KOPT-K1 (cell line): ENCODE results near the gene NEUROD6.

ENCODE experiments used
- H3K27ac ChIP-seq: fragments of 200-600 bp; sonication (generic); 2 replicates; pipeline ENCODE4 v1.5.1; 2016; ENCODE audit warnings: antibody characterized with exemption, mild to moderate bottlenecking, low read depth, low read length; ENCODE audit not compliant: poor library complexity, severe bottlenecking
- H3K36me3 ChIP-seq: fragments of 200-600 bp; sonication (generic); 2 replicates; pipeline ENCODE4 v1.5.1; 2017; ENCODE audit warnings: antibody characterized with exemption, mild to moderate bottlenecking, low read length, moderate library complexity; ENCODE audit not compliant: insufficient read depth
- H3K9me3 ChIP-seq: fragments of 200-600 bp; sonication (generic); 2 replicates; pipeline ENCODE4 v1.5.1; 2017; ENCODE audit warnings: antibody characterized with exemption, low read length, mild to moderate bottlenecking; ENCODE audit not compliant: insufficient read depth, poor library complexity, severe bottlenecking

Gene NEUROD6

GRCh38 chr7:31340051-31340450, 475 bp downstream of the NEUROD6 start:
- no peak overlapping the region for H3K27ac ChIP-seq
- no peaks in the 10 kb centered on the region for H3K9me3 ChIP-seq
- H3K36me3 ChIP-seq: no peaks in the 10 kb centered on the region

- H3K36me3 ChIP-seq: no peaks in the 10 kb centered on the region
- H3K27ac ChIP-seq: no peak overlapping the region
- H3K9me3 ChIP-seq: no peaks in the 10 kb centered on the region
Observed at GRCh38 chr7:31338706-31339105, 1.8 kb downstream of the NEUROD6 start.

- Histone ChIP-seq H3K9me3 (no peaks in the 10 kb centered on the region), H3K36me3 (no peaks in the 10 kb centered on the region), H3K27ac (no peak overlapping the region)
Observed at GRCh38 chr7:31337002-31337565, 3.4 kb downstream of the NEUROD6 start.

GRCh38 chr7:31336202-31337001, 4.1 kb downstream of the NEUROD6 start:
- no peaks in the 10 kb centered on the region for H3K9me3 ChIP-seq
- H3K36me3 ChIP-seq: no peaks in the 10 kb centered on the region
- no peak overlapping the region for H3K27ac ChIP-seq

- no peak overlapping the region for H3K27ac ChIP-seq
- H3K36me3 ChIP-seq: no peaks in the 10 kb centered on the region
- no peaks in the 10 kb centered on the region for H3K9me3 ChIP-seq
Observed at GRCh38 chr7:31335884-31336201, 4.7 kb downstream of the NEUROD6 start.

GRCh38 chr7:31335161-31335856, 5.2 kb downstream of the NEUROD6 start:
- Histone ChIP-seq H3K27ac (no peak overlapping the region), H3K36me3 (no peaks in the 10 kb centered on the region), H3K9me3 (no peaks in the 10 kb centered on the region)

- no peaks in the 10 kb centered on the region for H3K36me3 ChIP-seq
- no peak overlapping the region for H3K27ac ChIP-seq
- H3K9me3 ChIP-seq: no peaks in the 10 kb centered on the region
Observed at GRCh38 chr7:31333291-31333690, 7.2 kb downstream of the NEUROD6 start.

GRCh38 chr7:31327071-31327470, 13.5 kb downstream of the NEUROD6 start:
- Histone ChIP-seq H3K36me3 (no peaks in the 10 kb centered on the region), H3K9me3 (no peaks in the 10 kb centered on the region), H3K27ac (no peak overlapping the region)

GRCh38 chr7:31326416-31326815, 14.1 kb downstream of the NEUROD6 start:
- no peaks in the 10 kb centered on the region for H3K36me3 ChIP-seq
- no peaks in the 10 kb centered on the region for H3K9me3 ChIP-seq
- no peak overlapping the region for H3K27ac ChIP-seq

GRCh38 chr7:31323101-31323500, 17.4 kb downstream of the NEUROD6 start:
- H3K36me3 ChIP-seq: no peaks in the 10 kb centered on the region
- H3K27ac ChIP-seq: no peak overlapping the region
- H3K9me3 ChIP-seq: no peaks in the 10 kb centered on the region

GRCh38 chr7:31320675-31321074, 19.9 kb downstream of the NEUROD6 start:
- no peak overlapping the region for H3K27ac ChIP-seq
- H3K9me3 ChIP-seq: no peaks in the 10 kb centered on the region
- no peaks in the 10 kb centered on the region for H3K36me3 ChIP-seq

- H3K36me3 ChIP-seq: no peaks in the 10 kb centered on the region
- H3K9me3 ChIP-seq: no peaks in the 10 kb centered on the region
- no peak overlapping the region for H3K27ac ChIP-seq
Observed at GRCh38 chr7:31318313-31318712, 22.2 kb downstream of the NEUROD6 start.

- H3K9me3 ChIP-seq: no peaks in the 10 kb centered on the region
- H3K27ac ChIP-seq: no peak overlapping the region
- no peaks in the 10 kb centered on the region for H3K36me3 ChIP-seq
Observed at GRCh38 chr7:31316876-31317275, 23.6 kb downstream of the NEUROD6 start.

GRCh38 chr7:31315758-31316157, 24.8 kb downstream of the NEUROD6 start:
- Histone ChIP-seq H3K36me3 (no peaks in the 10 kb centered on the region), H3K9me3 (no peaks in the 10 kb centered on the region), H3K27ac (no peak overlapping the region)

GRCh38 chr7:31314781-31315180, 25.7 kb downstream of the NEUROD6 start:
- Histone ChIP-seq H3K27ac (no peak overlapping the region), H3K36me3 (no peaks in the 10 kb centered on the region), H3K9me3 (no peaks in the 10 kb centered on the region)

- no peaks in the 10 kb centered on the region for H3K9me3 ChIP-seq
Observed at GRCh38 chr7:31312889-31313288, 27.6 kb downstream of the NEUROD6 start.

More at GRCh38 chr7:31312889-31313288, 27.6 kb downstream of the NEUROD6 start:
- H3K27ac ChIP-seq: no peak overlapping the region
- H3K36me3 ChIP-seq: no peaks in the 10 kb centered on the region
